ENCODE measurements around the gene GHITM.

GRCh38 chr10:84195044-84195830, 55.9 kb downstream of the GHITM start:
- TF ChIP-seq CTCF (conservative IDR thresholded peaks at IDR 0.05) = no peak
- TF ChIP-seq ZFX (IDR thresholded peaks at IDR 0.05) = no peak
